Memory B cell (primary cell): ENCODE results near the gene ASAP3.
"Not testable (repeated sequence)": the region's sequence is repeated elsewhere in the genome, so short reads cannot be mapped to it uniquely, and the experiment has no call there.

Source experiments
- ATAC-seq: fragments of 150-1000 bp; cut with Tn5 transposase; 2 replicates; pipeline ENCODE4 v1.10.0; 2021; ENCODE audit warnings: low read depth, mild to moderate bottlenecking, moderate library complexity
- DNase-seq, 2 donors: peaks; one replicate each; pipeline ENCODE4 v3.0.0; 2022; ENCODE audit warnings: low spot score in 2 of 2
- H3K27ac Mint-ChIP-seq: one replicate; pipeline ENCODE4 v1.8.0; 2022; ENCODE audit warnings: mild to moderate bottlenecking, moderate library complexity, mixed read lengths
- H3K27me3 Mint-ChIP-seq: one replicate; pipeline ENCODE4 v1.8.0; 2022; ENCODE audit warnings: mixed read lengths
- H3K36me3 Mint-ChIP-seq: one replicate; pipeline ENCODE4 v1.8.0; 2022; ENCODE audit warnings: mild to moderate bottlenecking, mixed read lengths
- H3K4me1 Mint-ChIP-seq: one replicate; pipeline ENCODE4 v1.8.0; 2022; ENCODE audit warnings: mixed read lengths
- H3K4me3 Mint-ChIP-seq: one replicate; pipeline ENCODE4 v1.8.0; 2022; ENCODE audit warnings: mild to moderate bottlenecking, moderate library complexity, mixed read lengths
- H3K9me3 Mint-ChIP-seq: one replicate; pipeline ENCODE4 v1.8.0; 2022; ENCODE audit warnings: mixed read lengths

The ASAP3 gene

GRCh38 chr1:23385119-23385621 is 98.8 kb downstream of the ASAP3 start:
- ATAC-seq (no peak), DNase-seq (no peak)
- peaks cover 9% of the 10 kb centered on the region for H3K4me1 Mint-ChIP-seq
- no peak overlapping the region for H3K4me3 Mint-ChIP-seq
- H3K27me3 Mint-ChIP-seq, result peaks cover 12% of the 10 kb centered on the region
- no peaks in the 10 kb centered on the region for H3K36me3 Mint-ChIP-seq
- H3K9me3 Mint-ChIP-seq, result no peaks in the 10 kb centered on the region
- no peak overlapping the region for H3K27ac Mint-ChIP-seq

GRCh38 chr1:23384312-23385058 is 99.5 kb downstream of the ASAP3 start:
- Mint-ChIP-seq H3K27me3 (peaks cover 9% of the 10 kb centered on the region), H3K9me3 (no peaks in the 10 kb centered on the region), H3K4me1 (peaks cover 7% of the 10 kb centered on the region), H3K36me3 (no peaks in the 10 kb centered on the region), H3K27ac (no peak overlapping the region), H3K4me3 (no peak overlapping the region)
- no peak for DNase-seq
- ATAC-seq, result no peak

- no peak for ATAC-seq
- Mint-ChIP-seq H3K27ac (no peak overlapping the region), H3K4me3 (no peak overlapping the region), H3K9me3 (no peaks in the 10 kb centered on the region), H3K4me1 (peaks cover 7% of the 10 kb centered on the region), H3K36me3 (no peaks in the 10 kb centered on the region), H3K27me3 (peaks cover 9% of the 10 kb centered on the region)
- DNase-seq, result no peak
Measured at GRCh38 chr1:23383577-23384311, 100.2 kb downstream of the ASAP3 start.

GRCh38 chr1:23381233-23381885 is 102.6 kb downstream of the ASAP3 start:
- Mint-ChIP-seq H3K4me3 (no peak overlapping the region), H3K36me3 (no peaks in the 10 kb centered on the region), H3K27me3 (peaks cover 2% of the 10 kb centered on the region), H3K4me1 (peaks cover 10% of the 10 kb centered on the region), H3K27ac (no peak overlapping the region), H3K9me3 (no peaks in the 10 kb centered on the region)
- DNase-seq, result no peak
- no peak for ATAC-seq

GRCh38 chr1:23380719-23381118 is 103.3 kb downstream of the ASAP3 start:
- ATAC-seq, result no peak

GRCh38 chr1:23380236-23380635 is 103.7 kb downstream of the ASAP3 start:
- not testable (repeated sequence) for DNase-seq, H3K27ac Mint-ChIP-seq, H3K9me3 Mint-ChIP-seq, H3K4me3 Mint-ChIP-seq, H3K36me3 Mint-ChIP-seq, H3K27me3 Mint-ChIP-seq, ATAC-seq
- peaks cover 10% of the 10 kb centered on the region for H3K4me1 Mint-ChIP-seq

More at GRCh38 chr1:23380719-23381118, 103.3 kb downstream of the ASAP3 start:
- H3K27ac Mint-ChIP-seq, result no peak overlapping the region
- H3K27me3 Mint-ChIP-seq, result no peaks in the 10 kb centered on the region
- H3K9me3 Mint-ChIP-seq, result no peaks in the 10 kb centered on the region
- DNase-seq, result no peak
- peaks cover 10% of the 10 kb centered on the region for H3K4me1 Mint-ChIP-seq
- no peaks in the 10 kb centered on the region for H3K36me3 Mint-ChIP-seq
- no peak overlapping the region for H3K4me3 Mint-ChIP-seq
